Measurements from ENCODE around the gene TMEM130.

Gene TMEM130

GRCh38 chr7:98840096-98840495 lies 29.7 kb downstream of the TMEM130 start:
- DNase-seq, result no peak

- no peak for DNase-seq
These were observed 32.2 kb downstream of the TMEM130 start for GRCh38 chr7:98837630-98837972.

GRCh38 chr7:98836811-98837629 lies 32.8 kb downstream of the TMEM130 start:
- peak; percentile 35 for DNase-seq

GRCh38 chr7:98834949-98835348 lies 34.9 kb downstream of the TMEM130 start:
- no peak for DNase-seq

- no peak for DNase-seq
These were observed 36.8 kb downstream of the TMEM130 start for GRCh38 chr7:98833022-98833421.

- DNase-seq, result no peak
These were observed 38.1 kb downstream of the TMEM130 start for GRCh38 chr7:98831641-98832221.

- no peak for DNase-seq
These were observed 38.8 kb downstream of the TMEM130 start for GRCh38 chr7:98830972-98831548.

GRCh38 chr7:98828368-98828767 lies 41.4 kb downstream of the TMEM130 start:
- no peak for DNase-seq

- DNase-seq, result no peak
These were observed 42.6 kb downstream of the TMEM130 start for GRCh38 chr7:98827258-98827657.

GRCh38 chr7:98826811-98827231 lies 43.0 kb downstream of the TMEM130 start:
- no peak for DNase-seq

- DNase-seq, result no peak
These were observed 43.4 kb downstream of the TMEM130 start for GRCh38 chr7:98826387-98826786.

- no peak for DNase-seq
These were observed 46.6 kb downstream of the TMEM130 start for GRCh38 chr7:98823226-98823625.

- no peak for DNase-seq
These were observed 48.5 kb downstream of the TMEM130 start for GRCh38 chr7:98821348-98821747.

GRCh38 chr7:98816967-98817710 lies 52.7 kb downstream of the TMEM130 start:
- DNase-seq, result no peak

- no peak for DNase-seq
These were observed 53.6 kb downstream of the TMEM130 start for GRCh38 chr7:98816241-98816640.

- no peak for DNase-seq
These were observed 54.5 kb downstream of the TMEM130 start for GRCh38 chr7:98815313-98815712.

GRCh38 chr7:98811299-98811698 lies 58.5 kb downstream of the TMEM130 start:
- no peak for DNase-seq

GRCh38 chr7:98810153-98810802 lies 59.5 kb downstream of the TMEM130 start:
- no peak for DNase-seq

- DNase-seq, result no peak
These were observed 60.9 kb downstream of the TMEM130 start for GRCh38 chr7:98808751-98809460.

- no peak for DNase-seq
These were observed 62.5 kb downstream of the TMEM130 start for GRCh38 chr7:98807068-98808048.

All from NCI-H1436 (cell line).